HepG2 (cell line): ENCODE data around the gene CMIP. TPM values are rescaled to one million over a fixed set of nuclear protein-coding genes. Genes with fewer than 3 reads are reported as not detected.

Experiments used
- AKNA ChIP-seq: sonication (generic); formaldehyde crosslinking; IDR thresholded peaks from 2 replicates; pipeline ENCODE4 v1.4.0; 2020; ENCODE audit warnings: missing genetic modification reagents, borderline replicate concordance
- HNRNPH1 ChIP-seq: fragments of 200-400 bp; formaldehyde crosslinking; optimal IDR thresholded peaks from 2 replicates; pipeline ENCODE3; 2017; ENCODE audit warnings: mild to moderate bottlenecking, low read depth, low read length
- MED8 ChIP-seq: sonication (generic); formaldehyde crosslinking; IDR thresholded peaks from 2 replicates; pipeline ENCODE4 v1.8.1; 2023; ENCODE audit warnings: mild to moderate bottlenecking, missing genetic modification reagents; ENCODE audit not compliant: insufficient replicate concordance
- SYNCRIP ChIP-seq: fragments of 200-400 bp; formaldehyde crosslinking; IDR thresholded peaks from 2 replicates; pipeline ENCODE4 v1.6.1; 2018; ENCODE audit warnings: mild to moderate bottlenecking, low read depth, low read length; ENCODE audit not compliant: insufficient read depth
- TSC22D2 ChIP-seq: sonication (generic); formaldehyde crosslinking; IDR thresholded peaks from 2 replicates; pipeline ENCODE4 v1.5.1; 2020; ENCODE audit warnings: missing genetic modification reagents, mild to moderate bottlenecking, borderline replicate concordance
- ZNF318 ChIP-seq: sonication (generic); formaldehyde crosslinking; IDR thresholded peaks from 2 replicates; pipeline ENCODE4 v1.4.0; 2020; ENCODE audit warnings: mild to moderate bottlenecking, missing genetic modification reagents
- ZNF737 ChIP-seq: sonication (generic); formaldehyde crosslinking; IDR thresholded peaks from 2 replicates; pipeline ENCODE4 v1.5.0; 2020; ENCODE audit warnings: missing genetic modification reagents, mild to moderate bottlenecking, borderline replicate concordance
- polyA plus RNA-seq, 8 experiments: library from polyadenylated mRNA; depleted of rRNA in 3 of 8; stranded (reverse) in 7 of 8; unstranded in 1 of 8; fragments of >200 nt; fragmentation: Illumina TruSeq in 4 of 8; extraction: Trizol in 4 of 8; gene quantifications; 2 replicates each; pipeline versions ENCODE4 v1.2.1 to v1.2.3, GENCODE V29; 2011 to 2016; ENCODE audit warnings: low read depth in 4 of 8, missing spikeins in 1 of 8, mixed read lengths in 1 of 8; ENCODE audit not compliant: insufficient read depth in 1 of 8
- total RNA-seq, 5 experiments: library from RNA; depleted of rRNA; stranded (reverse); fragments of >200 nt; fragmentation: Illumina TruSeq; extraction: Trizol; gene quantifications; 2 replicates each; pipeline ENCODE4 v1.2.3, GENCODE V29; 2016; ENCODE audit warnings: low read depth in 1 of 5
- TF ChIP-seq, protein P1 (sequence below): sonication (generic); formaldehyde crosslinking; IDR thresholded peaks from 2 replicates; pipeline ENCODE4 v1.5.0; 2020; ENCODE audit warnings: missing genetic modification reagents
- TF ChIP-seq, protein P2 (sequence below), 2 experiments: sonication (generic) in 1 of 2; formaldehyde crosslinking in 1 of 2; IDR thresholded peaks; 2 replicates each; pipeline versions ENCODE4 v1.5.1 to v1.6.1; 2011 to 2020; ENCODE audit warnings: borderline replicate concordance in 1 of 2, low read depth in 1 of 2, low read length in 1 of 2, mild to moderate bottlenecking in 1 of 2, missing genetic modification reagents in 1 of 2, moderate library complexity in 1 of 2
- TF ChIP-seq, protein P3 (sequence below): sonication (generic); formaldehyde crosslinking; IDR thresholded peaks from 2 replicates; pipeline ENCODE4 v1.4.0; 2020; ENCODE audit warnings: missing genetic modification reagents

Gene CMIP
- total and polyA plus RNA-seq, 2 of the 13 experiments (the other 11 are each of a cell fraction or from before 2014, with no cell fraction given), result 10.9 to 18.1 TPM

GRCh38 chr16:81553080-81553813 lies 108.6 kb downstream of the CMIP start (continued):
- TF ChIP-seq, protein P1, sequence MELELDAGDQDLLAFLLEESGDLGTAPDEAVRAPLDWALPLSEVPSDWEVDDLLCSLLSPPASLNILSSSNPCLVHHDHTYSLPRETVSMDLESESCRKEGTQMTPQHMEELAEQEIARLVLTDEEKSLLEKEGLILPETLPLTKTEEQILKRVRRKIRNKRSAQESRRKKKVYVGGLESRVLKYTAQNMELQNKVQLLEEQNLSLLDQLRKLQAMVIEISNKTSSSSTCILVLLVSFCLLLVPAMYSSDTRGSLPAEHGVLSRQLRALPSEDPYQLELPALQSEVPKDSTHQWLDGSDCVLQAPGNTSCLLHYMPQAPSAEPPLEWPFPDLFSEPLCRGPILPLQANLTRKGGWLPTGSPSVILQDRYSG, result no peak
- TF ChIP-seq SYNCRIP, result no peak
- TF ChIP-seq MED8 (CRISPR knock-in tag), result no peak
- TF ChIP-seq HNRNPH1, result no peak
- TF ChIP-seq, protein P2, sequence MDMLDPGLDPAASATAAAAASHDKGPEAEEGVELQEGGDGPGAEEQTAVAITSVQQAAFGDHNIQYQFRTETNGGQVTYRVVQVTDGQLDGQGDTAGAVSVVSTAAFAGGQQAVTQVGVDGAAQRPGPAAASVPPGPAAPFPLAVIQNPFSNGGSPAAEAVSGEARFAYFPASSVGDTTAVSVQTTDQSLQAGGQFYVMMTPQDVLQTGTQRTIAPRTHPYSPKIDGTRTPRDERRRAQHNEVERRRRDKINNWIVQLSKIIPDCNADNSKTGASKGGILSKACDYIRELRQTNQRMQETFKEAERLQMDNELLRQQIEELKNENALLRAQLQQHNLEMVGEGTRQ (IDR thresholded peaks at IDR 0.05; ENCODE audit: low read depth, low read length), result no peak
- TF ChIP-seq, protein P2 (CRISPR knock-in tag; IDR thresholded peaks at IDR 0.05; ENCODE audit: borderline replicate concordance), result no peak
- TF ChIP-seq ZNF318, result no peak
- no peak for TF ChIP-seq AKNA (CRISPR knock-in tag)
- TF ChIP-seq, protein P3, sequence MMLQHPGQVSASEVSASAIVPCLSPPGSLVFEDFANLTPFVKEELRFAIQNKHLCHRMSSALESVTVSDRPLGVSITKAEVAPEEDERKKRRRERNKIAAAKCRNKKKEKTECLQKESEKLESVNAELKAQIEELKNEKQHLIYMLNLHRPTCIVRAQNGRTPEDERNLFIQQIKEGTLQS (CRISPR knock-in tag), result no peak
- TF ChIP-seq ZNF737, result no peak
- TF ChIP-seq TSC22D2, result peak; percentile 30; the same call in 1 of the 2 replicates
